ACHN (cell line): ENCODE data around the gene SMAD4.
A peak's percentile ranks its signal among the peaks of the same experiment; 100 is the strongest.
"Not testable (repeated sequence)": the region's sequence is repeated elsewhere in the genome, so short reads cannot be mapped to it uniquely, and the experiment has no call there.

Experiments used
- DNase-seq: peaks from one replicate; pipeline ENCODE4 v3.0.0-alpha.2; 2015
- in situ Hi-C: cut with HindIII; loops from 2 replicates; pipeline ENCODE4 v1.10.0; 2017; ENCODE audit warnings: low sequenced_read_pairs, low pct_ligation_motif_present, low pct_unique_long_range_greater_than_20kb

SMAD4 gene

GRCh38 chr18:51029694-51030536 lies at the start of gene SMAD4:
Gene SMAD4 (plus strand): TSS chr18:51030213. CDS start chr18:51047047, 16,834 bp downstream.
- peak; percentile 92 for DNase-seq
- in situ Hi-C loops, result loop anchor here (25.0 kb wide), 1 partner anchor 193 kb away; no protein-coding TSS in a partner anchor

- in situ Hi-C loops, result no loop called here
Measured at GRCh38 chr18:50981381-50981780, 48.6 kb upstream of the SMAD4 start.

GRCh38 chr18:50982086-50982801 lies 47.8 kb upstream of the SMAD4 start:
- in situ Hi-C loops, result no loop called here
- no peak for DNase-seq

More at GRCh38 chr18:50981381-50981780, 48.6 kb upstream of the SMAD4 start:
- no peak for DNase-seq

- peak; percentile 17 for DNase-seq
- in situ Hi-C loops, result no loop called here
Measured at GRCh38 chr18:50982802-50983179, 47.2 kb upstream of the SMAD4 start.

GRCh38 chr18:50986360-50987087 lies 43.5 kb upstream of the SMAD4 start:
- DNase-seq, result peak; percentile 68
- in situ Hi-C loops, result no loop called here

GRCh38 chr18:50987261-50987660 lies 42.8 kb upstream of the SMAD4 start:
- DNase-seq, result no peak
- in situ Hi-C loops, result no loop called here

- in situ Hi-C loops, result no loop called here
- DNase-seq, result no peak
Measured at GRCh38 chr18:50989711-50990110, 40.3 kb upstream of the SMAD4 start.

- in situ Hi-C loops, result no loop called here
- DNase-seq, result no peak
Measured at GRCh38 chr18:50992351-50992762, 37.7 kb upstream of the SMAD4 start.

- in situ Hi-C loops, result no loop called here
- DNase-seq, result no peak
Measured at GRCh38 chr18:50994031-50994430, 36.0 kb upstream of the SMAD4 start.

- in situ Hi-C loops, DNase-seq: not testable (repeated sequence)
Measured at GRCh38 chr18:51003174-51003573, 26.8 kb upstream of the SMAD4 start.

- no peak for DNase-seq
- in situ Hi-C loops, result no loop called here
Measured at GRCh38 chr18:51006061-51006818, 23.8 kb upstream of the SMAD4 start.

GRCh38 chr18:51006948-51007789 lies 22.8 kb upstream of the SMAD4 start:
- DNase-seq, result no peak
- in situ Hi-C loops, result no loop called here

GRCh38 chr18:51007790-51008139 lies 22.2 kb upstream of the SMAD4 start:
- DNase-seq, result no peak
- in situ Hi-C loops, result no loop called here

GRCh38 chr18:51009072-51009471 lies 20.9 kb upstream of the SMAD4 start:
- DNase-seq, result no peak
- in situ Hi-C loops, result no loop called here

GRCh38 chr18:51010218-51010617 lies 19.8 kb upstream of the SMAD4 start:
- no peak for DNase-seq
- in situ Hi-C loops, result no loop called here

GRCh38 chr18:51011709-51012108 lies 18.3 kb upstream of the SMAD4 start:
- in situ Hi-C loops, result no loop called here
- no peak for DNase-seq

- in situ Hi-C loops, result no loop called here
- DNase-seq, result no peak
Measured at GRCh38 chr18:51012441-51012840, 17.6 kb upstream of the SMAD4 start.

GRCh38 chr18:51013259-51013658 lies 16.8 kb upstream of the SMAD4 start:
- in situ Hi-C loops, result no loop called here
- DNase-seq, result no peak
